IMR-90 (cell line): ENCODE data around the gene KMT2E.

Source experiments
- CEBPB ChIP-seq: IDR thresholded peaks from 2 replicates; pipeline ENCODE4 v1.6.1; 2012; ENCODE audit warnings: low read depth, low read length, improper control_type of control experiment
- MXI1 ChIP-seq: IDR thresholded peaks from 2 replicates; pipeline ENCODE4 v1.6.1; 2012; ENCODE audit warnings: low read depth, mild to moderate bottlenecking, low read length, moderate library complexity, borderline replicate concordance
- POLR2A ChIP-seq: IDR thresholded peaks from 2 replicates; pipeline ENCODE4 v1.6.1; 2012; ENCODE audit warnings: mild to moderate bottlenecking, low read depth, low read length
- RAD21 ChIP-seq: IDR thresholded peaks from 2 replicates; pipeline ENCODE4 v1.6.1; 2012; ENCODE audit warnings: low read length, improper control_type of control experiment
- RCOR1 ChIP-seq: IDR thresholded peaks from 2 replicates; pipeline ENCODE4 v1.6.1; 2012; ENCODE audit warnings: mild to moderate bottlenecking, low read length, improper control_type of control experiment; ENCODE audit not compliant: insufficient replicate concordance
- RFX5 ChIP-seq: IDR thresholded peaks from 2 replicates; pipeline ENCODE4 v1.8.0; 2012; ENCODE audit warnings: low read depth, mild to moderate bottlenecking, low read length, moderate library complexity
- SMC3 ChIP-seq: fragments of 150-350 bp; IDR thresholded peaks from 2 replicates; pipeline ENCODE4 v1.6.1; 2016; ENCODE audit warnings: low read depth, mild to moderate bottlenecking, antibody characterized with exemption, low read length, moderate library complexity
- TF ChIP-seq, protein P1 (sequence below): conservative IDR thresholded peaks from 2 replicates; pipeline ENCODE4 v1.5.1; 2012; ENCODE audit warnings: mild to moderate bottlenecking, low read depth, low read length, improper control_type of control experiment
- TF ChIP-seq, protein P2 (sequence below): fragments of 150-350 bp; IDR thresholded peaks from 2 replicates; pipeline ENCODE4 v1.6.1; 2017; ENCODE audit warnings: mild to moderate bottlenecking, antibody characterized with exemption, low read length, low read depth

DNA sequence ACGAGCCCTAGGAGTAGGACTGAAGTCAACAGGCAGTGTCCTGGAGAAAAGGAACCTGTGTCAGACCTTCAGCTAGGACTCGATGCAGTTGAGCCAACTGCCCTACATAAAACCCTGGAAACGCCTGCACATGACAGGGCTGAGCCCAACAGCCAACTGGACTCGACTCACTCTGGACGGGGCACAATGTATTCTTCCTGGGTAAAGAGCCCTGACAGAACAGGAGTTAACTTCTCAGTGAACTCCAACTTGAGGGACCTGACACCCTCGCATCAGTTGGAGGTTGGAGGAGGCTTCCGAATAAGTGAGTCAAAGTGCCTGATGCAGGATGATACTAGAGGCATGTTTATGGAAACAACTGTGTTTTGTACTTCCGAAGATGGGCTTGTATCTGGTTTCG is 93.5 kb downstream of the KMT2E start:
- TF ChIP-seq, protein P1, sequence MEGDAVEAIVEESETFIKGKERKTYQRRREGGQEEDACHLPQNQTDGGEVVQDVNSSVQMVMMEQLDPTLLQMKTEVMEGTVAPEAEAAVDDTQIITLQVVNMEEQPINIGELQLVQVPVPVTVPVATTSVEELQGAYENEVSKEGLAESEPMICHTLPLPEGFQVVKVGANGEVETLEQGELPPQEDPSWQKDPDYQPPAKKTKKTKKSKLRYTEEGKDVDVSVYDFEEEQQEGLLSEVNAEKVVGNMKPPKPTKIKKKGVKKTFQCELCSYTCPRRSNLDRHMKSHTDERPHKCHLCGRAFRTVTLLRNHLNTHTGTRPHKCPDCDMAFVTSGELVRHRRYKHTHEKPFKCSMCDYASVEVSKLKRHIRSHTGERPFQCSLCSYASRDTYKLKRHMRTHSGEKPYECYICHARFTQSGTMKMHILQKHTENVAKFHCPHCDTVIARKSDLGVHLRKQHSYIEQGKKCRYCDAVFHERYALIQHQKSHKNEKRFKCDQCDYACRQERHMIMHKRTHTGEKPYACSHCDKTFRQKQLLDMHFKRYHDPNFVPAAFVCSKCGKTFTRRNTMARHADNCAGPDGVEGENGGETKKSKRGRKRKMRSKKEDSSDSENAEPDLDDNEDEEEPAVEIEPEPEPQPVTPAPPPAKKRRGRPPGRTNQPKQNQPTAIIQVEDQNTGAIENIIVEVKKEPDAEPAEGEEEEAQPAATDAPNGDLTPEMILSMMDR = no peak
- TF ChIP-seq POLR2A (no peak), SMC3 (no peak), RCOR1 (no peak), RAD21 (no peak), RFX5 (no peak), CEBPB (no peak), MXI1 (no peak)
- TF ChIP-seq, protein P2, sequence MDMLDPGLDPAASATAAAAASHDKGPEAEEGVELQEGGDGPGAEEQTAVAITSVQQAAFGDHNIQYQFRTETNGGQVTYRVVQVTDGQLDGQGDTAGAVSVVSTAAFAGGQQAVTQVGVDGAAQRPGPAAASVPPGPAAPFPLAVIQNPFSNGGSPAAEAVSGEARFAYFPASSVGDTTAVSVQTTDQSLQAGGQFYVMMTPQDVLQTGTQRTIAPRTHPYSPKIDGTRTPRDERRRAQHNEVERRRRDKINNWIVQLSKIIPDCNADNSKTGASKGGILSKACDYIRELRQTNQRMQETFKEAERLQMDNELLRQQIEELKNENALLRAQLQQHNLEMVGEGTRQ = no peak
